ENCODE measurements around the gene KNSTRN. TPM values are rescaled to one million over a fixed set of nuclear protein-coding genes. Genes with fewer than 3 reads are reported as not detected.
A peak's percentile ranks its signal among the peaks of the same experiment; 100 is the strongest.

Gene KNSTRN
- total RNA-seq, 6 experiments from 2014 or later = 5.4 to 17.2 (median 11.2) TPM

- Histone ChIP-seq H3K36me3 (no peaks in the 10 kb centered on the region), H3K9me3 (no peaks in the 10 kb centered on the region), H3K4me3 (no peak overlapping the region), H3K27ac (no peak overlapping the region), H3K27me3 (no peaks in the 10 kb centered on the region), H3K4me1 (peaks cover 0 to 22% (median 8%) of the 10 kb centered on the region in 4 donors)
- intact Hi-C loops (cut with DNase I) = loop anchor here in 1 of 2 donors (10.0 kb wide), 1 partner anchor 80 kb away; the partner anchor contains the start of gene CCDC9B
- ATAC-seq = no peak
- WGBS (ENCODE audit: insufficient coverage, low coverage, low lambda C conversion rate, missing lambda C conversion rate) = 88% methylated on average over 1 of the region's 6 CpGs
- no peak for TF ChIP-seq CTCF (IDR thresholded peaks at IDR 0.05)
- no peak for DNase-seq
Measured at GRCh38 chr15:40424483-40425115, 42.1 kb downstream of the KNSTRN start.

- Histone ChIP-seq H3K27me3 (no peaks in the 10 kb centered on the region), H3K4me1 (peaks cover 0 to 12% (median 3%) of the 10 kb centered on the region in 4 donors), H3K36me3 (no peaks in the 10 kb centered on the region), H3K9me3 (no peaks in the 10 kb centered on the region), H3K4me3 (no peak overlapping the region), H3K27ac (no peak overlapping the region)
- 95% methylated on average over 5 of the region's 5 CpGs for WGBS (ENCODE audit: insufficient coverage, low coverage, low lambda C conversion rate, missing lambda C conversion rate)
- TF ChIP-seq CTCF (IDR thresholded peaks at IDR 0.05) (no peak), POLR2A (IDR thresholded peaks at IDR 0.05) (no peak)
- intact Hi-C loops (cut with DNase I) = loop anchor here in 1 of 2 donors (10.0 kb wide), 1 partner anchor 81 kb away; the partner anchor contains the start of gene CCDC9B
- ATAC-seq = no peak
- DNase-seq = no peak
Measured at GRCh38 chr15:40425681-40426080, 43.2 kb downstream of the KNSTRN start.

GRCh38 chr15:40427188-40427587 is 44.7 kb downstream of the KNSTRN start:
- TF ChIP-seq POLR2A (IDR thresholded peaks at IDR 0.05) = no peak
- no peak for TF ChIP-seq CTCF (IDR thresholded peaks at IDR 0.05)
- no peaks in the 10 kb centered on the region for H3K4me1 ChIP-seq
- no peaks in the 10 kb centered on the region for H3K36me3 ChIP-seq
- H3K27me3 ChIP-seq = no peaks in the 10 kb centered on the region
- WGBS (ENCODE audit: insufficient coverage, low coverage, low lambda C conversion rate, missing lambda C conversion rate) = 85% methylated on average over 3 of the region's 9 CpGs
- intact Hi-C loops (cut with DNase I) = loop anchor here in 1 of 2 donors (10.0 kb wide), 1 partner anchor 82 kb away; the partner anchor contains the start of gene CCDC9B
- peak in 1 of 4 donors; percentile 10 for ATAC-seq
- no peak for DNase-seq
- H3K4me3 ChIP-seq = no peak overlapping the region
- no peaks in the 10 kb centered on the region for H3K9me3 ChIP-seq
- H3K27ac ChIP-seq = no peak overlapping the region

GRCh38 chr15:40428185-40428584 is 45.7 kb downstream of the KNSTRN start:
- Histone ChIP-seq H3K9me3 (no peaks in the 10 kb centered on the region), H3K27ac (no peak overlapping the region), H3K36me3 (no peaks in the 10 kb centered on the region), H3K4me1 (no peaks in the 10 kb centered on the region), H3K27me3 (no peaks in the 10 kb centered on the region), H3K4me3 (no peak overlapping the region)
- ATAC-seq (no peak), DNase-seq (no peak)
- intact Hi-C loops (cut with DNase I) = loop anchor here in 1 of 2 donors (10.0 kb wide), 1 partner anchor 83 kb away; the partner anchor contains the start of gene CCDC9B
- WGBS (ENCODE audit: insufficient coverage, low coverage, low lambda C conversion rate, missing lambda C conversion rate) = 79% methylated on average over 4 of the region's 4 CpGs
- TF ChIP-seq CTCF (IDR thresholded peaks at IDR 0.05) (no peak), POLR2A (IDR thresholded peaks at IDR 0.05) (no peak)
